GM21737 (cell line): Measurements from ENCODE around the gene HIPK4.
A peak's percentile ranks its signal among the peaks of the same experiment; 100 is the strongest.
"Not testable (repeated sequence)": the region's sequence is repeated elsewhere in the genome, so short reads cannot be mapped to it uniquely, and the experiment has no call there.

Experiments used
- ATAC-seq: cut with Tn5 transposase; IDR thresholded peaks from one replicate; pipeline ENCODE4 v1.9.1; 2021; ENCODE audit warnings: mild to moderate bottlenecking, moderate library complexity; ENCODE audit not compliant: unreplicated experiment

HIPK4 gene

GRCh38 chr19:40390084-40390742, at the start of gene HIPK4:
TSS of gene HIPK4 (minus strand) at chr19:40390181. CDS start at chr19:40389902, 279 bp downstream.
- no peak for ATAC-seq

GRCh38 chr19:40438284-40438683, 48.3 kb upstream of the HIPK4 start:
- no peak for ATAC-seq

- ATAC-seq = peak; percentile 55
These were observed 43.6 kb upstream of the HIPK4 start for GRCh38 chr19:40433391-40434216.

GRCh38 chr19:40432760-40433159, 42.8 kb upstream of the HIPK4 start:
- ATAC-seq = not testable (repeated sequence)

GRCh38 chr19:40431698-40432097, 41.7 kb upstream of the HIPK4 start:
- ATAC-seq = no peak

- not testable (repeated sequence) for ATAC-seq
These were observed 40.3 kb upstream of the HIPK4 start for GRCh38 chr19:40430242-40430641.

- not testable (repeated sequence) for ATAC-seq
These were observed 38.2 kb upstream of the HIPK4 start for GRCh38 chr19:40428197-40428596.

GRCh38 chr19:40425450-40426287, 35.7 kb upstream of the HIPK4 start, which contains the start of gene SERTAD1:
TSS of gene SERTAD1 (minus strand) at chr19:40425992. CDS start at chr19:40423546, 2,446 bp downstream.
- ATAC-seq = peak; percentile 83

GRCh38 chr19:40424637-40425449, 34.9 kb upstream of the HIPK4 start:
- ATAC-seq = peak; percentile 0

GRCh38 chr19:40423938-40424337, 34.0 kb upstream of the HIPK4 start:
- no peak for ATAC-seq

- ATAC-seq = no peak
These were observed 33.0 kb upstream of the HIPK4 start for GRCh38 chr19:40422748-40423566.

GRCh38 chr19:40421993-40422747, 32.2 kb upstream of the HIPK4 start:
- no peak for ATAC-seq

- ATAC-seq = peak; percentile 29
These were observed 31.1 kb upstream of the HIPK4 start for GRCh38 chr19:40420766-40421765.

GRCh38 chr19:40420451-40420765, 30.4 kb upstream of the HIPK4 start:
- ATAC-seq = no peak

GRCh38 chr19:40419780-40420179, 29.8 kb upstream of the HIPK4 start:
- ATAC-seq = no peak

GRCh38 chr19:40419066-40419612, 29.2 kb upstream of the HIPK4 start:
- no peak for ATAC-seq

GRCh38 chr19:40418040-40418439, 28.1 kb upstream of the HIPK4 start:
- no peak for ATAC-seq

GRCh38 chr19:40417643-40417981, 27.6 kb upstream of the HIPK4 start:
- no peak for ATAC-seq
